Measurements from ENCODE around the gene ARMH3.

Gene ARMH3

GRCh38 chr10:101857802-101858476 lies 198.0 kb downstream of the ARMH3 start:
- no peak for DNase-seq (ENCODE audit: low read depth, low spot score)

DNA sequence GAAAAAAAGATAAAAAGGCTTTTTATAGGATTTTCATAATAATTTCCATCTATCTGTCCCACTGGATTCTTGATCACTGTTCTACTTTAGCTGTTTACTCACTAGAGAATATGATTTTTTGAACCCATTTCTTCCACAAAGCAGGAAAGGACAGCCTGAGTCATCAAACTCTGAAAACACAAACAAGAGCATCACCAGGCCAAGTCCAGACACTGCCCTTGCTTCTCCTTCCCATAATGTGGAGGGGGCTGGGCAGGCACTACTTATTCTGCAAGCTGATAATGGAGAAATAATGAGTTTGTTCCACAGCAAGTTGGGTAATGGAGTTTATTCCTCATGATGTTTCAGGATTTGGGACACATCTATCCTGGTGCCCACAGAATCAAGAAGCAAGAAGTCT lies 199.3 kb downstream of the ARMH3 start:
- DNase-seq (ENCODE audit: low read depth, low spot score) = no peak

DNA sequence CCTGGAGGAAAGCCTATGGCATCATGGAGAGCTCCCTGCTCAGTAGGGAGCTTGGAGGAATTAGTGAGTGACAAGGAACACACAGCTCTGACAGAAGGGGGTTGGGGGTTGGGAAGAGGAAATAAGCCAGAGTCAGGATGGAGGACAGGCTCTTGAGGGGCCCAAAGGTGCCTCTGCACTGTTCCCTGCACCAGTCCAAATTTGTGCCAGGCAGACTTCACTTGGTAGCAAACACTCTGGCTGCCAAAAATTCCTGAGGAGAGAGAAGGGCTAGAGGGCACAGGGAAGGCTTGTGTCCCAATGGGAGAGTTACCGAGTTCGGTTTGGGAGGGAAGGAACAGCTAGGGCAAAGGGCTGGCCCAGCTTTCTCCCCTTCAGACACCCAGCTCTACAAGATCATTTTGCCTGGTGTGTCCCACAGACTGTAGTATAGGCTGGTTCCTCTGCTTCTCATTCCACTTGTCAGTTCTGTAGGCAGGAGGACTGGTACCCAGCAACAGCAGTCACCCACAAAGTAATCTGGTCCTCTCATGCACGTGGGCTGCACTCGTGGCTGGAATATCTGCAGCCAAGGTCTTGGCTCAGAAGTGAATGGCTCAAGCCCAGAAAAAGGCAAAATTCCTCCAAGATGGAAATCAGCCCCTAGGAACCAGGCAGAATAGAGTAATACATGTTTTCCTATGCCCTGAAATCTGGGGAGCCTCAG lies 204.4 kb downstream of the ARMH3 start:
- no peak for DNase-seq (ENCODE audit: low read depth, low spot score)

DNA sequence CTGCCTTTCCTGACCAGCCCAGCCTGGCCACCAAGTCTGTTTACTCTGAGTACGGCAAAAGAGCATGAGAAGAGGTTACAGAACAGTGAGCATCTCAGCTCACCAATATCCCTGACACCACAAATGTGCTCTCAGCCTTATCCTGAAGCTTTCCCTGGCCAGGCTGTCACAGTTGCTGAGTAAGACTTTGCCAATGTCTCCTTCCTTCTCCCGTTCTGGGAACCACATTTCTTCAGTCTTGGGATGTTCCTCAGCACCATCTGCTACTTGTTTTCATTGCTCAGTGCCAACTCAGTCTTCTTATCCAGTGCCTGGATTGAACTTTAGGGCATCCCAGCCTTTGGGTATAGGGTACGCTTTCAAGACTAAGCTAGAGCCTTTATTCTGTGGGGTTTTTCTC lies 205.2 kb downstream of the ARMH3 start:
- DNase-seq (ENCODE audit: low read depth, low spot score) = no peak

DNA sequence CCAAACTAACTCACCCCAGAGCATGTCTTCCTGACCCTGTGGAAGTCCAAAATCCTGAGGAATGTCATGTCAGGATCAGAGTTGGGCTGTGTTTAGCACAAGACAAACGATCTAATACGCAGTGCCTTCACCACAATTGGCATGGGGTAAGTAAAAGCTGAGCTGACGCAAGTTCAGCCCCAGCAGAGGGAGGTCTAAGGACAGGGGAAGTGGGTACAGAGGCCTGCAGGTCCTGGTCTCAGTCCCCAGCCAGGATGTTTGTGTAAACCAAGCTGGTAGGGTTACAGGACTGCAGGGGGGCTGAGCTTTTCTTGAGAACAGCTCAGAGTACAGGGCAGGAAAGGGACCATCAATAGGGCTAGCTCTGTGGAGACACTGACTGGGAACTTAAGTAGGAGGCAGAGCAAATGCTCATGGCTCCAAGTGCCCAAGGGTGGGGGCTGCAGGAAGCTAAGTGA lies 207.1 kb downstream of the ARMH3 start:
- DNase-seq (ENCODE audit: low read depth, low spot score) = no peak

DNA sequence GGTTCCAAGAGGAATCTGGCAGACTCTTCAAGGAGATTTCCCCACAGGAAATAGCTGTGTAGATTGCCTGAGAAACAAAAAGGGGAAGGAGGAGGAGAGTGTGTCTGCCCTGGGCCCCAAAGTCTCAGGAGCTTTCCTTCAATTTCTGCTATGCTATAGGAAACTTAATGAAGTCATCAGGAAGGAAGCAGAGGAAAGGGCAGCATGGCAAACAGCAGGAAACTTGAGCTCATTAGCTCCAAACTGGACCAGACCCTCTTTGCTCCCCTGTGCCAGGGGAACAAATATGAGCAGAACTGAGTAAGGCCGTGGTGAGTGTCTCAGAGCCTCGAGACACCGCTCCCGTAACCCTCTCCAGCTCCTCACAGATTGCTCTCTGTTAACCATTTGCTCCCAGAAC lies 207.6 kb downstream of the ARMH3 start:
- DNase-seq (ENCODE audit: low read depth, low spot score) = no peak

- no peak for DNase-seq (ENCODE audit: low read depth, low spot score)
Measured at GRCh38 chr10:101845893-101846292, 210.1 kb downstream of the ARMH3 start.

GRCh38 chr10:101843032-101844021 lies 212.6 kb downstream of the ARMH3 start, which contains the start of gene KCNIP2:
KCNIP2 (minus strand) TSS chr10:101843800; CDS start chr10:101843568, 232 bp downstream.
- DNase-seq (ENCODE audit: low read depth, low spot score) = no peak

DNA sequence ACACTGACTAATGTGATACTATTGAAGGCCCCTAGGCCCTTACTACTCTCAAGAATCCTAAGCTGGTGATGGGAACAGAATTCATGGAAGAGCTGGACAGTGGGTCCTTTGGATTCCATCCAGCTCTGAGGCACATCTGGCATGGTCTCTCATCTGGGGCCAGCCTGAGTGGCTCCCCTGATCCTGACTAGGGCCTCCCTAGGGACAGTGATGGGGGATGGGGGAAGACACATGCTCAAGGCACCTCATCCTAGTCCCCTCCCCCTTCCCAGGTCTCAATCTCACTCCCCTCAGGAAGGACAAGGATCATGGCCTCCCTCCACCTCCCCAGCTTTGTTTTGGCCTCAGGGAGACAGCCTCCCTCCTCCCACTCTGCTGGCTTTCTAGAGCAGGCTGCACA lies 214.1 kb downstream of the ARMH3 start:
- DNase-seq (ENCODE audit: low read depth, low spot score) = no peak

DNA sequence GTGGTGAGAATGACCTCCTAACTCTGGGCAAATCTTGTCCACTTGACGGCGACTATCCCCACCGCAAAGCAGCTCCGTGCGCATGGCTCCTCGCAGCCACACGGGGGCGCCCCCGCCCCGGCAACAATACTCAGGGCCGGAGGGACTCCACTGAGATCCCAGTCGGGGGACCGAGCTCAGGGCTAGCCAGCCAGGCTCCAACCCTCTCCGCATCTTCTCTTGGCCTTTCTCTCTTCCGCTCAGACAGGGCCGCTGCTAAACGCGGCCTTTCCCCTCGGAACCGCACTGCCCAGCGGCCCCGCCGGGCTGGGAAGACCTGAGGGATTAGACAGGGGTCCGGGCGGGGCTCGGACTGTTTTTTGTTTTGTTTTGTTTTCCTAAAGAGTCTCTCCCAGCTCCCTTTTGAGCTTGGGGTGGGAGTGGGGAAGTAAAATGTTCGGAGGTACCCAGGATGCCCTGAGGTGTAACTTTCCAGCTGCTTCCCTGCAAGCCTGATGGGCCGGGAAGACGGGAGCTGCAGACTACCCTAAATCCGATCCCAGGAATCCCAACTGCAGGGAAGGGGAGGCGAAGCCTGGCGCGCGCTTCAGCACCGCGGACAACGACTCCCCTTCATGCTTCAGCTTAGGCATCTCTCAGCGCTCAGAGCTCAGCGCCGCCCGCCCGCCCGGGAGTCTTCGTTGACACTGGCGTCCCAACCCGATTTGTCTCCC lies 215.1 kb downstream of the ARMH3 start:
- peak; percentile 55 for DNase-seq (ENCODE audit: low read depth, low spot score)

- DNase-seq (ENCODE audit: low read depth, low spot score) = no peak
Measured at GRCh38 chr10:101840102-101840684, 215.8 kb downstream of the ARMH3 start.

GRCh38 chr10:101839416-101840063 lies 216.4 kb downstream of the ARMH3 start:
- no peak for DNase-seq (ENCODE audit: low read depth, low spot score)

GRCh38 chr10:101839002-101839401 lies 217.0 kb downstream of the ARMH3 start:
- DNase-seq (ENCODE audit: low read depth, low spot score) = no peak

DNA sequence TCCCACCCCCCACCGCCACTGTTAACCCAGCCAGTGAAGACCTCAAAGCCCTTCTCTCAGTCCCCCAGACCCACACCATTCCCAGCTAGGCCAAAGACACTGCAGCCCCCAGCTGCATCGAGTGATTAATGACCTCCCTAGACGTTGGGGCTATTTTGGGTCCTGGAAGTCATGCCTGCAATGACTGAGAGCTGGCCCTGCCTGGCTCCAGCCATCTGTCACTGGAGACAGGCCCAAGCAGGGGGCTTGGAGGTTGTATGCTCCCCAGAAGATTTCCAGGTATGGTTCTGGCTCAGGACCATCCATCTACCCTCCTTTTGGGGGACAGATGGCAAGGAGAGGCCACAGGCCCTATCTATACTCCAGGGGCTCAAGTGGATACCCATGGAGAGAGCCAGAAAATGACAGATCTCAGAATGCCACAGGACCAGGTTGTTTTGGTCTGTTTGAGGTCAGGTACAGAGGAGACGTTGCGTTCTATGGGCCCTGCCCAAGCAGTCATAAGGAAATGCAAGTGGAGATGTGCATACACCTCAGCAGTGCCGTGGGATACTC lies 217.5 kb downstream of the ARMH3 start:
- DNase-seq (ENCODE audit: low read depth, low spot score) = no peak

DNA sequence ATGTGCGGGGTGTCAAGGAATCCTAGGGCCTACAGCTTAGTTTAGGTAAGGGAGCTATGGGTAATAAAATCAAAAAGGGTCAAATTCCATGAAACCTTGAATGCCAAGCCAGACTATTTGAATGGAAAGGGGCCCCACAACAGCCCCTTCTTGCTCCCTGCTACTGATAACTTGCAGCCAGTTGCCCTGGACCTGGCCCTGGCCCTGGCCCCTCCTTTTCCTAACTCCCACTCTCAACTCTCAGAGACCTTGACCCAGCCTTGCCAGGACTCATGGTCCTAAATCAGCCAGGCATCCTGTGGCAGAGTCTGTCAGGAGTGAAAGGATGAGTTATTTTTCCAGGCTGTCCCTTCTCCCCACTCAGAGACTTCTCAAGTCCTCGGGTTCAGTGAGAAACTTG lies 218.2 kb downstream of the ARMH3 start:
- DNase-seq (ENCODE audit: low read depth, low spot score) = no peak

GRCh38 chr10:101835362-101835761 lies 220.6 kb downstream of the ARMH3 start:
- DNase-seq (ENCODE audit: low read depth, low spot score) = no peak

DNA sequence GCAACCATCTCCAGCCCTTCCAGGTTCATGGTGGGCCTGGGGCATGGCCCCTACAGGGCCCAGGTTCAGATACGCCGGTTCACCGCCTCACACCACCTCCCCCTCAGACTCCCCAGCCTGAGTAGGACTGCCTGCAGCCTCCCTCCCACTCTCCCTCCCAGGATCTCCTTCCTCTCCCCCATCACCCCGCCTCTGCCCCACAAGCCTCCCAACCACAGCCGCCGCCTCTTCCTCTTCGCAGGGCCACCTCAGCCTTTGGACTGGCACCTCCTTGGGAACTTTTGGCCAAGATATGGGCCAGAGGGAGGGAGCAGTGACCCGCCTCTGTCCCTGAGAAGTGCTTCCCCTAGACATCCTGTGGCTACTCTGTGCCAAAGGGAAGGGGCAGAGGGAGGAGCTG lies 221.6 kb downstream of the ARMH3 start:
- no peak for DNase-seq (ENCODE audit: low read depth, low spot score)

DNA sequence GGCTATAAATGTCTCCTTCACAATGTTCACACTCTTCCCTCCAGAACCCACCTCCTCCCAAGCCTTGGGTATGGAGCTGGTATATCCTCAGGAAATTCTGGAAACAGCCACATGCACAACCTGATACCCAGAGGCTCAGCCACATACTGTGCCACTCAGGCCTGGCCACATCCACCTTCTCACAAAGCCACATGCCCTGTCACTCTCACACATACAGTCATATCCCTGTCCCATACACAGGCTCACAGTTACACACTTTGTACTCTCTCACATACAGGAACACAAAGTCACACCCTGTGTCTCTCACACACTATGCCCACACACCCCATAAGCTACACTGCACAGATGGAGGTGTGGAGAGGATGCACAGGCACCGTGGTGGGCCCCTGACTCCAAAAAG lies 222.5 kb downstream of the ARMH3 start:
- DNase-seq (ENCODE audit: low read depth, low spot score) = no peak

- DNase-seq (ENCODE audit: low read depth, low spot score) = no peak
Measured at GRCh38 chr10:101832325-101832771, 223.6 kb downstream of the ARMH3 start.

DNA sequence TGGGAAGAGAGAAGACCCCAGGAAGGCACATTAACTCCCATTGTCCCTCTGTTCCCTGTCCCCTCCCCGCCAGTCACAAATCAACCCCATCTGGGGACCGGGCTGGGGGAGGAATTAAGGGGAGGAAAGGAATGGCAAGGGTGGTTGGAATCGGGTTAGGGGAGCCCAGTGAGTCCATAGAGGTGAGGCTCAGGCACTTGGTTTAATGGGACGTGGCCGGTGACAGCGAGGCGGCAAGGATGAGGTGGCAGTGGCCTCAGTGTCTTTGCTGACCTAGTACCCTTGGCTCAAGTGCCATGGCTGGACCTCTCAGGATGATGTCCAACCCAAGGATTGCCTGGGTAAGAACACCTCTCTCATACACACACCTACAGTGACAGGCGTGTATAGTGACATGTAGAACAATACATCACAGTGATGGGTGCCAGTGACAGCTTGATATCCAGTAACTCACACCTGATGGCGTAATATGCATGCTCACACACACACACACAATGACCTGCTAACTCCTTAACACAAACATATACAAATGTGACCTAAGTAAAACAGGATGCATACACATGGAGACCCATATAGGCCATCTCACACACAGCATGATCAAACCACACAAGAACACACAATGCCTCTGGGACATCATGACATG lies 224.7 kb downstream of the ARMH3 start:
- no peak for DNase-seq (ENCODE audit: low read depth, low spot score)
